Heart left ventricle (tissue), 13 donors: Measurements from ENCODE around the gene TOMM6.

Experiments used
- CTCF ChIP-seq, 12 donors: fragments of 200-600 bp; sonication (generic) in 4 of 12; IDR thresholded peaks; one replicate each; pipeline versions ENCODE4 v1.5.0 to v1.8.0; 2018 to 2022; ENCODE audit warnings: antibody characterized with exemption in 12 of 12, mild to moderate bottlenecking in 5 of 12
- POLR2A ChIP-seq, 2 donors: fragments of 450-650 bp; IDR thresholded peaks; one replicate each; pipeline ENCODE4 v1.6.1; 2017; ENCODE audit warnings: antibody characterized with exemption in 2 of 2, mild to moderate bottlenecking in 2 of 2, moderate library complexity in 2 of 2
- donor health status: ischemic (EF 13 %, LVEDD 7.1; RV severe dilation, severe dysfunction).
- donor health status: DM: no; HTN: yes; CAD: no.
- donor health status: DM: no; HTN: no; CAD: no.
- donor health status: ischemic (EF 25% LVEDD 6.9; RV normal size, moderate dysfunction).
- donor health status: ischemic (EF 25% LVEDD 5.7; RV mildly dilated, moderate dysfunction).
- donor health status: ischemic (EF 35%, LVEDD 5.7; RV mildly dilated, moderate dysfunction).
- donor health status: nonischemic (EF 11% LVEDD 7.7; RV severe dilation, severe dysfunction).
- donor health status: DM: yes; HTN: yes; CAD: no.
- donor health status: PGD.
- donor health status: ischemic (EF 29% LVEDD 5.4; RV normal size, mild dysfunction).
- donor health status: nonischemic (EF 23%, LVEDD 6.1; RV moderate dilation, normal function).

GRCh38 chr6:41790045-41790444 is 2.6 kb downstream of the TOMM6 start:
- TF ChIP-seq CTCF (IDR thresholded peaks at IDR 0.05), result no peak
- TF ChIP-seq POLR2A (IDR thresholded peaks at IDR 0.05), result no peak
